Measurements from ENCODE around the gene FAM3A. TPM values are rescaled to one million over a fixed set of nuclear protein-coding genes. Genes with fewer than 3 reads are reported as not detected.

The FAM3A gene
- total and polyA plus RNA-seq, 10 of the 15 experiments (the other 5 are each of a cell fraction or from before 2014, with no cell fraction given), result 0.29 to 21.1 (median 11.4) TPM

- CTCF ChIA-PET, result no interaction called here
- Histone ChIP-seq H3K4me3 (no peak overlapping the region), H4K20me1 (ENCODE audit: control insufficient read depth, insufficient read depth) (no peaks in the 10 kb centered on the region), H3K27ac (ENCODE audit: control insufficient read depth, insufficient read depth) (no peak overlapping the region), H3K4me2 (ENCODE audit: control insufficient read depth, insufficient read depth) (no peak overlapping the region), H3K36me3 (ENCODE audit: control insufficient read depth in 2 of 2, insufficient read depth in 2 of 2, low read length in 1 of 2) (peaks cover 0 to 2% of the 10 kb centered on the region in 2 experiments; a peak in 3 of 4 replicates), H3K9ac (ENCODE audit: control insufficient read depth, insufficient read depth, low read length) (no peak overlapping the region), H3K79me2 (ENCODE audit: control insufficient read depth, insufficient read depth, low read length) (no peaks in the 10 kb centered on the region), H3K4me1 (ENCODE audit: control insufficient read depth, insufficient read depth, low read length) (no peaks in the 10 kb centered on the region), H2AFZ (ENCODE audit: control insufficient read depth, low read depth, low read length) (no peak overlapping the region), H3K9me3 (replicated peaks; ENCODE audit: control insufficient read depth, insufficient read depth, low read length) (no peaks in the 10 kb centered on the region; the same call in 2 of the 3 replicates), H3K27me3 (replicated peaks in 1 of 2; ENCODE audit: control insufficient read depth in 2 of 2, insufficient read depth in 2 of 2, low read length in 1 of 2) (no peaks in the 10 kb centered on the region)
- intact Hi-C loops (cut with micrococcal nuclease; ENCODE audit: unreplicated experiment), result no loop called here
- no peak for ATAC-seq
- in situ Hi-C loops (cut with MboI), result no loop called here
- SMC1A ChIA-PET (ENCODE audit: uncharacterized antibody, unreplicated experiment), result no interaction called here
- no peak for DNase-seq (ENCODE audit: low read depth, low spot score)
- POLR2A ChIA-PET, result no interaction called here
- TF ChIP-seq NFYA (IDR thresholded peaks at IDR 0.05; ENCODE audit: borderline replicate concordance, low read depth, low read length), result no peak
- no peak for TF ChIP-seq TAF1 (IDR thresholded peaks at IDR 0.05; ENCODE audit: borderline replicate concordance, low read depth, low read length)
- TF ChIP-seq, protein P1, sequence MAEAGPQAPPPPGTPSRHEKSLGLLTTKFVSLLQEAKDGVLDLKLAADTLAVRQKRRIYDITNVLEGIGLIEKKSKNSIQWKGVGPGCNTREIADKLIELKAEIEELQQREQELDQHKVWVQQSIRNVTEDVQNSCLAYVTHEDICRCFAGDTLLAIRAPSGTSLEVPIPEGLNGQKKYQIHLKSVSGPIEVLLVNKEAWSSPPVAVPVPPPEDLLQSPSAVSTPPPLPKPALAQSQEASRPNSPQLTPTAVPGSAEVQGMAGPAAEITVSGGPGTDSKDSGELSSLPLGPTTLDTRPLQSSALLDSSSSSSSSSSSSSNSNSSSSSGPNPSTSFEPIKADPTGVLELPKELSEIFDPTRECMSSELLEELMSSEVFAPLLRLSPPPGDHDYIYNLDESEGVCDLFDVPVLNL (IDR thresholded peaks at IDR 0.05; ENCODE audit: low read depth, low read length), result no peak
- TF ChIP-seq BRCA1 (IDR thresholded peaks at IDR 0.05; ENCODE audit: low read depth, low read length), result no peak
- TF ChIP-seq, protein P2, sequence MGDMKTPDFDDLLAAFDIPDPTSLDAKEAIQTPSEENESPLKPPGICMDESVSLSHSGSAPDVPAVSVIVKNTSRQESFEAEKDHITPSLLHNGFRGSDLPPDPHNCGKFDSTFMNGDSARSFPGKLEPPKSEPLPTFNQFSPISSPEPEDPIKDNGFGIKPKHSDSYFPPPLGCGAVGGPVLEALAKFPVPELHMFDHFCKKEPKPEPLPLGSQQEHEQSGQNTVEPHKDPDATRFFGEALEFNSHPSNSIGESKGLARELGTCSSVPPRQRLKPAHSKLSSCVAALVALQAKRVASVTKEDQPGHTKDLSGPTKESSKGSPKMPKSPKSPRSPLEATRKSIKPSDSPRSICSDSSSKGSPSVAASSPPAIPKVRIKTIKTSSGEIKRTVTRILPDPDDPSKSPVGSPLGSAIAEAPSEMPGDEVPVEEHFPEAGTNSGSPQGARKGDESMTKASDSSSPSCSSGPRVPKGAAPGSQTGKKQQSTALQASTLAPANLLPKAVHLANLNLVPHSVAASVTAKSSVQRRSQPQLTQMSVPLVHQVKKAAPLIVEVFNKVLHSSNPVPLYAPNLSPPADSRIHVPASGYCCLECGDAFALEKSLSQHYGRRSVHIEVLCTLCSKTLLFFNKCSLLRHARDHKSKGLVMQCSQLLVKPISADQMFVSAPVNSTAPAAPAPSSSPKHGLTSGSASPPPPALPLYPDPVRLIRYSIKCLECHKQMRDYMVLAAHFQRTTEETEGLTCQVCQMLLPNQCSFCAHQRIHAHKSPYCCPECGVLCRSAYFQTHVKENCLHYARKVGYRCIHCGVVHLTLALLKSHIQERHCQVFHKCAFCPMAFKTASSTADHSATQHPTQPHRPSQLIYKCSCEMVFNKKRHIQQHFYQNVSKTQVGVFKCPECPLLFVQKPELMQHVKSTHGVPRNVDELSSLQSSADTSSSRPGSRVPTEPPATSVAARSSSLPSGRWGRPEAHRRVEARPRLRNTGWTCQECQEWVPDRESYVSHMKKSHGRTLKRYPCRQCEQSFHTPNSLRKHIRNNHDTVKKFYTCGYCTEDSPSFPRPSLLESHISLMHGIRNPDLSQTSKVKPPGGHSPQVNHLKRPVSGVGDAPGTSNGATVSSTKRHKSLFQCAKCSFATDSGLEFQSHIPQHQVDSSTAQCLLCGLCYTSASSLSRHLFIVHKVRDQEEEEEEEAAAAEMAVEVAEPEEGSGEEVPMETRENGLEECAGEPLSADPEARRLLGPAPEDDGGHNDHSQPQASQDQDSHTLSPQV (IDR thresholded peaks at IDR 0.05), result no peak
- TF ChIP-seq ZZZ3 (IDR thresholded peaks at IDR 0.05; ENCODE audit: control insufficient read depth, insufficient read length, low read depth), result no peak
- no peak for TF ChIP-seq NR2F1 (conservative IDR thresholded peaks at IDR 0.05)
- no peak for TF ChIP-seq YBX1 (IDR thresholded peaks at IDR 0.05)
- no peak for TF ChIP-seq SRF (IDR thresholded peaks at IDR 0.05; ENCODE audit: low read depth in 2 of 2, low read length in 2 of 2)
- TF ChIP-seq CREM (IDR thresholded peaks at IDR 0.05; ENCODE audit: low read depth), result no peak
- no peak for TF ChIP-seq POLR2A (IDR thresholded peaks at IDR 0.05; ENCODE audit: low read depth, low read length)
- TF ChIP-seq CUX1 (IDR thresholded peaks at IDR 0.05; ENCODE audit: insufficient replicate concordance, low read depth, low read length), result no peak
- TF ChIP-seq E4F1 (IDR thresholded peaks at IDR 0.05; ENCODE audit: borderline replicate concordance, partially characterized antibody), result no peak
- RAD21 ChIA-PET (ENCODE audit: unreplicated experiment), result no interaction called here
- no peak for FAIRE-seq
- no TSS peak for BruUV-seq (replicated peaks)
- 86% methylated on average over 22 of the region's 23 CpGs for WGBS (ENCODE audit: insufficient coverage, insufficient replicate concordance, low lambda C conversion rate, missing lambda C conversion rate)
Observed at GRCh38 chrX:154468217-154468616, 47.8 kb downstream of the FAM3A start.
